Progenitor cell of endocrine pancreas (in vitro differentiated cells): Measurements from ENCODE around the gene ALDH3B1. TPM values are rescaled to one million over a fixed set of nuclear protein-coding genes. Genes with fewer than 3 reads are reported as not detected.

Experiments
- DNase-seq: peaks from one replicate; pipeline ENCODE4 v3.0.0; 2021; ENCODE audit warnings: low spot score; ENCODE audit not compliant: unreplicated experiment
- H3K27ac Mint-ChIP-seq: 2 replicates; pipeline ENCODE4 v1.8.0; 2021; ENCODE audit warnings: mild to moderate bottlenecking, moderate library complexity, mixed read lengths
- H3K27me3 Mint-ChIP-seq: 2 replicates; pipeline ENCODE4 v1.8.0; 2021; ENCODE audit warnings: mixed read lengths
- H3K36me3 Mint-ChIP-seq: 2 replicates; pipeline ENCODE4 v1.8.0; 2022; ENCODE audit warnings: mixed read lengths; ENCODE audit not compliant: insufficient read depth
- H3K4me1 Mint-ChIP-seq: 2 replicates; pipeline ENCODE4 v1.8.0; 2021; ENCODE audit warnings: low read depth, mixed read lengths
- H3K4me3 Mint-ChIP-seq: 2 replicates; pipeline ENCODE4 v1.8.0; 2021; ENCODE audit warnings: low read depth, mild to moderate bottlenecking, moderate library complexity, mixed read lengths
- H3K9me3 Mint-ChIP-seq: 2 replicates; pipeline ENCODE4 v1.8.0; 2021; ENCODE audit warnings: low read depth, mixed read lengths
- total RNA-seq: library from RNA; stranded (reverse); gene quantifications from 2 replicates; pipeline ENCODE4 v1.2.1, GENCODE V29; 2021
- TF ChIP-seq, protein P1 (sequence below): fragments of 200-600 bp; sonication (generic); IDR thresholded peaks from one replicate; pipeline ENCODE4 v1.5.0; 2021; ENCODE audit warnings: antibody characterized with exemption, mild to moderate bottlenecking; ENCODE audit not compliant: unreplicated experiment

The ALDH3B1 gene
- total RNA-seq, 1 donor from 2014 or later: not detected

GRCh38 chr11:68032003-68032402, 21.9 kb downstream of the ALDH3B1 start:
- TF ChIP-seq, protein P1, sequence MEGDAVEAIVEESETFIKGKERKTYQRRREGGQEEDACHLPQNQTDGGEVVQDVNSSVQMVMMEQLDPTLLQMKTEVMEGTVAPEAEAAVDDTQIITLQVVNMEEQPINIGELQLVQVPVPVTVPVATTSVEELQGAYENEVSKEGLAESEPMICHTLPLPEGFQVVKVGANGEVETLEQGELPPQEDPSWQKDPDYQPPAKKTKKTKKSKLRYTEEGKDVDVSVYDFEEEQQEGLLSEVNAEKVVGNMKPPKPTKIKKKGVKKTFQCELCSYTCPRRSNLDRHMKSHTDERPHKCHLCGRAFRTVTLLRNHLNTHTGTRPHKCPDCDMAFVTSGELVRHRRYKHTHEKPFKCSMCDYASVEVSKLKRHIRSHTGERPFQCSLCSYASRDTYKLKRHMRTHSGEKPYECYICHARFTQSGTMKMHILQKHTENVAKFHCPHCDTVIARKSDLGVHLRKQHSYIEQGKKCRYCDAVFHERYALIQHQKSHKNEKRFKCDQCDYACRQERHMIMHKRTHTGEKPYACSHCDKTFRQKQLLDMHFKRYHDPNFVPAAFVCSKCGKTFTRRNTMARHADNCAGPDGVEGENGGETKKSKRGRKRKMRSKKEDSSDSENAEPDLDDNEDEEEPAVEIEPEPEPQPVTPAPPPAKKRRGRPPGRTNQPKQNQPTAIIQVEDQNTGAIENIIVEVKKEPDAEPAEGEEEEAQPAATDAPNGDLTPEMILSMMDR: no peak
- H3K9me3 Mint-ChIP-seq: no peaks in the 10 kb centered on the region
- H3K4me1 Mint-ChIP-seq: peaks cover 10% of the 10 kb centered on the region
- H3K27me3 Mint-ChIP-seq: no peaks in the 10 kb centered on the region
- DNase-seq: no peak
- H3K4me3 Mint-ChIP-seq: peak overlapping the region; percentile 93
- no peaks in the 10 kb centered on the region for H3K36me3 Mint-ChIP-seq
- H3K27ac Mint-ChIP-seq: no peak overlapping the region

GRCh38 chr11:68032997-68033707, 23.0 kb downstream of the ALDH3B1 start:
- H3K4me3 Mint-ChIP-seq: no peak overlapping the region
- DNase-seq: no peak
- peaks cover 10% of the 10 kb centered on the region for H3K4me1 Mint-ChIP-seq
- H3K27ac Mint-ChIP-seq: no peak overlapping the region
- no peaks in the 10 kb centered on the region for H3K9me3 Mint-ChIP-seq
- TF ChIP-seq, protein P1: no peak
- H3K27me3 Mint-ChIP-seq: no peaks in the 10 kb centered on the region
- no peaks in the 10 kb centered on the region for H3K36me3 Mint-ChIP-seq

DNA sequence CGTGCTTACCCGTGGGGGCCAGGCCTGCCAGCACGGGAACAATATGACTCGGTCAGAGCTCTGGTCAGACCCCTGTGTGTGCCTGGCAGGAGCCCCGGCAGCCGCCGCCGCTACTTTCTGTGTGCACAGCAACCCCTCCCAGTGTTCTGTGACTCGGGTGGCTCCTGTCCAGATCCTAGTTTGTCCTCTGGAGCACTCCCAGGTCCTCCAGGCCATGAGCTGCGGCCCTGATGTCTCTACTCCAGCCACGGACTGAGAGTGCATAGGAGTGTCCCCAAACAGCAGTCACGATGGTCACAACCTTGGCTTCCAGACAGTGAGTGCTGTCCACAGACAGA, 23.6 kb downstream of the ALDH3B1 start:
- DNase-seq: no peak
- H3K9me3 Mint-ChIP-seq: no peaks in the 10 kb centered on the region
- H3K27ac Mint-ChIP-seq: no peak overlapping the region
- H3K4me1 Mint-ChIP-seq: peaks cover 10% of the 10 kb centered on the region
- H3K36me3 Mint-ChIP-seq: no peaks in the 10 kb centered on the region
- H3K27me3 Mint-ChIP-seq: no peaks in the 10 kb centered on the region
- TF ChIP-seq, protein P1: no peak
- H3K4me3 Mint-ChIP-seq: no peak overlapping the region

DNA sequence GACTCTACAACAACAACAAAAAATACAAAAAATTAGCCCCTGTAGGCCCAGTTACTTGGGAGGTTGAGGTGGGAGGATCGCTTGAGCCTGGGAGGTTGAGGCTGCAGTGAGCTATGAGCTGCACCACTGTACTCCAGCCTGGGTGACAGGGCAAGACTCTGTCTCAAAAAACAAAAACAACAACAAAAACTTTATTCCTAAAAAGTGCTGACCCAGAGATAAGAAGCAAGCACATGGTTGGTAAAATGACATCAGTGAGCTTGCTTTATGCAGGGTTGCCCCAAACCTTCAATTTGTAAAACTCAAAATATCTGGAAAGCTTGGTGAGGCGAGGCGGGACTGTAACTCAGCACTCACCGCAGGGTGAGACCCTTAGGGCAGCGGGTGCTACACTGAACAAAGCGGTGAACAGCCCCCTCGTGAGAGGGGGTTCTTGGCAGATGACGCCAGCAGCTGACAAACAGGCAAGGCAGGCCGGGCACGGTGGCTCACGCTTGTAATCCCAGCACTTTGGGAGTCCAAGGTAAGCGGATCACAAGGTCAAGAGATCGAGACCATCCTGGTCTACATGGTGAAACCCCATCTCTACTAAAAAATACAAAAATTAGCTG, 25.2 kb downstream of the ALDH3B1 start:
- H3K9me3 Mint-ChIP-seq: no peaks in the 10 kb centered on the region
- peaks cover 5% of the 10 kb centered on the region for H3K4me1 Mint-ChIP-seq
- H3K36me3 Mint-ChIP-seq: no peaks in the 10 kb centered on the region
- H3K27ac Mint-ChIP-seq: no peak overlapping the region
- no peaks in the 10 kb centered on the region for H3K27me3 Mint-ChIP-seq
- DNase-seq: no peak
- TF ChIP-seq, protein P1: no peak
- no peak overlapping the region for H3K4me3 Mint-ChIP-seq

- Mint-ChIP-seq H3K27me3 (no peaks in the 10 kb centered on the region), H3K4me3 (no peak overlapping the region), H3K27ac (no peak overlapping the region), H3K36me3 (no peaks in the 10 kb centered on the region), H3K4me1 (peaks cover 5% of the 10 kb centered on the region), H3K9me3 (no peaks in the 10 kb centered on the region)
- DNase-seq: no peak
- TF ChIP-seq, protein P1: no peak
Measured at GRCh38 chr11:68036141-68036716, 26.1 kb downstream of the ALDH3B1 start.
